ENCODE measurements around the gene POFUT1. TPM values are rescaled to one million over a fixed set of nuclear protein-coding genes. Genes with fewer than 3 reads are reported as not detected.
A peak's percentile ranks its signal among the peaks of the same experiment; 100 is the strongest.

The POFUT1 gene
- total and polyA plus RNA-seq, 2 donors (not counting 3 experiments of a cell fraction or from before 2014, with no cell fraction given): 29.0 to 51.4 TPM

DNA sequence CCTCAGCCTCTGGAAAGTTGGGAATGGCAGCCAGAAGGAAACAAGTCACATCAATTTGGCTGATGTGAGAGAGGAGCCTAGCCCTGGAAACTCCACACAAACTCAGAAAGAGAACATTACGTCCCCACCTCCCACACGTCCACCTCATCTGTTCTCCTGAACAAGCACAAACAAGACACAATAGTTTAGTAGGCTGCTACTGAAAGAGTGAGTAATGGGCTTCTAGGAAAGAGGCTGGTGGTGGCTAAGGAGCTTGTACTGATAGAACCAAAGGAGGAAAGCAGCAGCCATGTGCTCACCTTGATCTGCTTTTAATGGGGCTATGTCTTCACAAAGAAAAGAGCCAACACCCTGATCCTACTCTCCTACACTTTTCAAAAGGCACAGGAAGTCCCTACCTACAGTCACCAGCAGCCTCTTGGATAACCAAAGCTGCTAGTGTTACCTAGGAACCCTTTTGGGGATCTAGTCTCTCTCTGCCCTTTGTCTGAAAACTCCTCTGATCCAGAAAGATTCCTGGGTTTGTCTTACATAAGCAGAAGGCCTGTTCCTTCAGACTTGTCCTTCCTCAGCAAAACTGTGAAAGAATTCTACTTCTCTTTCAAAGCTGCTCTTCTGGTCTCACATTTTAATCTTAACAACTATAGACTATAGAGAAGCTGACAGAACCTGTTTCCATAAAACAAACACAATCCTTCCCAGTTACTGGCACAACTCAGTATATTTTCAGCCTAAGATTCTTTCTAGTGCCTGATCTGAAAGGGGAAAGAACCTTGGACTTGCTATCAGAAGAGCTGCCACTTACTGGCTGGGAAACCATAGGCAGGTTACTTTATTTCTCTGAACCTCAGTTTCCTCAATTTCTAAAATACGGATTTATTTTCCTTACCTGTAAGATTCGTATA, 3.2 kb upstream of the POFUT1 start:
- TF ChIP-seq MYC (IDR thresholded peaks at IDR 0.05; ENCODE audit: low read depth, low read length): no peak
- TF ChIP-seq, protein P1, sequence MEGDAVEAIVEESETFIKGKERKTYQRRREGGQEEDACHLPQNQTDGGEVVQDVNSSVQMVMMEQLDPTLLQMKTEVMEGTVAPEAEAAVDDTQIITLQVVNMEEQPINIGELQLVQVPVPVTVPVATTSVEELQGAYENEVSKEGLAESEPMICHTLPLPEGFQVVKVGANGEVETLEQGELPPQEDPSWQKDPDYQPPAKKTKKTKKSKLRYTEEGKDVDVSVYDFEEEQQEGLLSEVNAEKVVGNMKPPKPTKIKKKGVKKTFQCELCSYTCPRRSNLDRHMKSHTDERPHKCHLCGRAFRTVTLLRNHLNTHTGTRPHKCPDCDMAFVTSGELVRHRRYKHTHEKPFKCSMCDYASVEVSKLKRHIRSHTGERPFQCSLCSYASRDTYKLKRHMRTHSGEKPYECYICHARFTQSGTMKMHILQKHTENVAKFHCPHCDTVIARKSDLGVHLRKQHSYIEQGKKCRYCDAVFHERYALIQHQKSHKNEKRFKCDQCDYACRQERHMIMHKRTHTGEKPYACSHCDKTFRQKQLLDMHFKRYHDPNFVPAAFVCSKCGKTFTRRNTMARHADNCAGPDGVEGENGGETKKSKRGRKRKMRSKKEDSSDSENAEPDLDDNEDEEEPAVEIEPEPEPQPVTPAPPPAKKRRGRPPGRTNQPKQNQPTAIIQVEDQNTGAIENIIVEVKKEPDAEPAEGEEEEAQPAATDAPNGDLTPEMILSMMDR (IDR thresholded peaks at IDR 0.05; ENCODE audit: extremely low read depth in 1 of 2, insufficient read depth in 1 of 2, low read depth in 1 of 2, low read length in 2 of 2): no peak
- TF ChIP-seq POLR2AphosphoS5 (IDR thresholded peaks at IDR 0.05; ENCODE audit: insufficient read depth, low read depth, low read length): no peak
- Histone ChIP-seq H3K4me3 (replicated peaks in 1 of 3; ENCODE audit: insufficient read depth in 1 of 3, low read depth in 1 of 3, low read length in 3 of 3) (no peak overlapping the region), H2AFZ (ENCODE audit: low read depth, low read length) (no peak overlapping the region), H3K27me3 (ENCODE audit: control insufficient read depth in 2 of 2, insufficient read depth in 2 of 2, low read length in 2 of 2) (no peaks in the 10 kb centered on the region), H3K4me2 (ENCODE audit: insufficient read depth, low read length) (no peak overlapping the region), H3K36me3 (ENCODE audit: control insufficient read depth in 2 of 2, extremely low read depth in 1 of 2, insufficient read depth in 2 of 2, low read length in 2 of 2) (peaks cover 8 to 17% of the 10 kb centered on the region in 2 experiments), H3K27ac (ENCODE audit: insufficient read depth, low read depth, low read length) (no peak overlapping the region), H3K9me3 (replicated peaks; ENCODE audit: control insufficient read depth, insufficient read depth, low read length) (no peaks in the 10 kb centered on the region), H3K9ac (replicated peaks; ENCODE audit: extremely low read depth, insufficient read depth, low read length) (no peak overlapping the region), H3K9me1 (replicated peaks; ENCODE audit: control insufficient read depth, extremely low read depth, insufficient read depth, low read length) (no peaks in the 10 kb centered on the region), H4K20me1 (replicated peaks; ENCODE audit: control insufficient read depth, extremely low read depth, insufficient read depth, low read length) (no peaks in the 10 kb centered on the region), H3K79me2 (ENCODE audit: control insufficient read depth, insufficient read depth, low read length) (peaks cover 83% of the 10 kb centered on the region), H3K4me1 (ENCODE audit: control insufficient read depth, extremely low read depth, insufficient read depth, low read length) (peaks cover 20% of the 10 kb centered on the region)
- ChIA-PET CTCF (no interaction called here), POLR2A (no interaction called here)
- intact Hi-C loops (cut with micrococcal nuclease): loop anchor here (5.0 kb wide), 2 partner anchors 228 to 448 kb away; no protein-coding TSS in a partner anchor
- DNase-seq (ENCODE audit: low read depth, low spot score) (no peak), FAIRE-seq (peak; percentile 31)
- no TSS peak for BruUV-seq (replicated peaks)
- dilution Hi-C loops (cut with MboI; ENCODE audit: extremely low pct_ligation_motif_present, low sequenced_read_pairs): no loop called here
